HG03342 (cell line): ENCODE results near the gene IZUMO3.
"Not testable (repeated sequence)": the region's sequence is repeated elsewhere in the genome, so short reads cannot be mapped to it uniquely, and the experiment has no call there.

Experiments
- ATAC-seq: cut with Tn5 transposase; IDR thresholded peaks from one replicate; pipeline ENCODE4 v1.9.1; 2021; ENCODE audit warnings: mild to moderate bottlenecking, moderate library complexity; ENCODE audit not compliant: unreplicated experiment

Gene IZUMO3

GRCh38 chr9:24545847-24546522, at the start of gene IZUMO3:
IZUMO3 (minus strand) TSS chr9:24545897; CDS start chr9:24545649, 248 bp downstream.
- ATAC-seq = no peak

- no peak for ATAC-seq
These were observed 48.6 kb upstream of the IZUMO3 start for GRCh38 chr9:24594234-24594850.

GRCh38 chr9:24590432-24590831, 44.7 kb upstream of the IZUMO3 start:
- no peak for ATAC-seq

GRCh38 chr9:24587883-24588282, 42.2 kb upstream of the IZUMO3 start:
- no peak for ATAC-seq

GRCh38 chr9:24582146-24583126, 36.7 kb upstream of the IZUMO3 start:
- ATAC-seq = no peak

- not testable (repeated sequence) for ATAC-seq
These were observed 34.3 kb upstream of the IZUMO3 start for GRCh38 chr9:24580005-24580404.

- ATAC-seq = no peak
These were observed 26.7 kb upstream of the IZUMO3 start for GRCh38 chr9:24572406-24572805.

- ATAC-seq = no peak
These were observed 16.3 kb upstream of the IZUMO3 start for GRCh38 chr9:24561957-24562356.

GRCh38 chr9:24553183-24553552, 7.5 kb upstream of the IZUMO3 start:
- ATAC-seq = no peak

- ATAC-seq = no peak
These were observed 7.0 kb upstream of the IZUMO3 start for GRCh38 chr9:24552526-24553182.

- ATAC-seq = no peak
These were observed 412 bp downstream of the IZUMO3 start for GRCh38 chr9:24545285-24545684.

GRCh38 chr9:24518545-24518944, 27.2 kb downstream of the IZUMO3 start:
- ATAC-seq = no peak

- no peak for ATAC-seq
These were observed 29.2 kb downstream of the IZUMO3 start for GRCh38 chr9:24516463-24516862.

- no peak for ATAC-seq
These were observed 35.8 kb downstream of the IZUMO3 start for GRCh38 chr9:24509850-24510249.

- ATAC-seq = no peak
These were observed 41.2 kb downstream of the IZUMO3 start for GRCh38 chr9:24504521-24504920.

- ATAC-seq = no peak
These were observed 43.3 kb downstream of the IZUMO3 start for GRCh38 chr9:24502206-24502937.

GRCh38 chr9:24500761-24501160, 44.9 kb downstream of the IZUMO3 start:
- ATAC-seq = no peak

GRCh38 chr9:24498632-24499031, 47.1 kb downstream of the IZUMO3 start:
- ATAC-seq = no peak

GRCh38 chr9:24497671-24498070, 48.0 kb downstream of the IZUMO3 start:
- ATAC-seq = no peak
